AG10803 (cell line): ENCODE data around the gene SLC5A3.
A peak's percentile ranks its signal among the peaks of the same experiment; 100 is the strongest.

Experiments used
- DNase-seq: peaks from one replicate; pipeline ENCODE4 v3.0.0; 2010; ENCODE audit warnings: low read depth
- H3K4me3 ChIP-seq: 2 replicates; pipeline ENCODE4 v1.5.1; 2011; ENCODE audit warnings: mild to moderate bottlenecking, low read length, control low read depth
- CTCF ChIP-seq: conservative IDR thresholded peaks from 2 replicates; pipeline ENCODE4 v1.5.1; 2011; ENCODE audit warnings: mild to moderate bottlenecking, low read length, control low read depth, inconsistent platforms

The SLC5A3 gene

GRCh38 chr21:34034369-34035014 is 38.9 kb upstream of the SLC5A3 start:
- no peak overlapping the region for H3K4me3 ChIP-seq
- DNase-seq = no peak
- 0 out of 2 replicates have a peak, but pooled peaks have one; percentile 8 for TF ChIP-seq CTCF

- H3K4me3 ChIP-seq = no peak overlapping the region
- TF ChIP-seq CTCF = no peak
- DNase-seq = no peak
Observed at GRCh38 chr21:34035619-34036354, 37.6 kb upstream of the SLC5A3 start.

- DNase-seq = no peak
- H3K4me3 ChIP-seq = no peak overlapping the region
- no peak for TF ChIP-seq CTCF
Observed at GRCh38 chr21:34037009-34037795, 36.2 kb upstream of the SLC5A3 start.

GRCh38 chr21:34039678-34040382 is 33.5 kb upstream of the SLC5A3 start:
- no peak overlapping the region for H3K4me3 ChIP-seq
- no peak for TF ChIP-seq CTCF
- no peak for DNase-seq

GRCh38 chr21:34042735-34043134 is 30.6 kb upstream of the SLC5A3 start:
- H3K4me3 ChIP-seq = no peak overlapping the region

GRCh38 chr21:34043333-34043732 is 30.0 kb upstream of the SLC5A3 start:
- DNase-seq = no peak
- H3K4me3 ChIP-seq = no peak overlapping the region
- no peak for TF ChIP-seq CTCF

More at GRCh38 chr21:34042735-34043134, 30.6 kb upstream of the SLC5A3 start:
- no peak for TF ChIP-seq CTCF
- DNase-seq = no peak
